IMR-90 (cell line): Measurements from ENCODE around the gene GPRC5C. TPM values are rescaled to one million over a fixed set of nuclear protein-coding genes. Genes with fewer than 3 reads are reported as not detected.

Source experiments
- ATAC-seq: fragments of 200-7000 bp; cut with Tn5 transposase; 2 replicates; pipeline ENCODE4 v1.9.1; 2020; ENCODE audit warnings: low read depth, mild to moderate bottlenecking, moderate library complexity
- BruUV-seq: library from RNA; stranded (reverse); fragments of 400-500 nt; replicated peaks from 2 replicates; lab custom pipeline; 2021; lab: Mats Ljungman, UMichigan
- CTCF ChIA-PET: fragments of 300-600 bp; formaldehyde crosslinking; extraction: SDS; loops from one replicate; lab custom pipeline; 2021; ENCODE audit warnings: antibody characterized with exemption; lab: Yijun Ruan, JAX
- POLR2A ChIA-PET: fragments of 300-600 bp; sonication (Branson Sonifier 250); formaldehyde crosslinking; loops from one replicate; lab custom pipeline; 2022; ENCODE audit warnings: antibody characterized with exemption; ENCODE audit not compliant: unreplicated experiment; lab: Charles Lee
- DNase-seq: peaks from one replicate; pipeline ENCODE4 v3.0.0; 2013
- H2AFZ ChIP-seq: replicated peaks from 2 replicates; pipeline ENCODE3; 2013; ENCODE audit warnings: low read length, mild to moderate bottlenecking; ENCODE audit not compliant: poor library complexity
- H2AK5ac ChIP-seq: 2 replicates; pipeline ENCODE4 v1.6.1; 2013; ENCODE audit warnings: low read depth, low read length, inconsistent platforms
- H2AK9ac ChIP-seq: replicated peaks from 2 replicates; pipeline ENCODE3; 2013; ENCODE audit warnings: mild to moderate bottlenecking, low read depth, low read length, moderate library complexity; ENCODE audit not compliant: poor library complexity
- H2BK120ac ChIP-seq: 2 replicates; pipeline ENCODE4 v1.6.1; 2013; ENCODE audit warnings: low read depth, low read length, inconsistent platforms
- H2BK15ac ChIP-seq: 3 replicates; pipeline ENCODE4 v1.6.1; 2013; ENCODE audit warnings: low read depth, low read length, inconsistent platforms
- H2BK20ac ChIP-seq: 2 replicates; pipeline ENCODE4 v1.6.1; 2013; ENCODE audit warnings: low read depth, mild to moderate bottlenecking, inconsistent platforms, low read length, moderate library complexity
- H2BK5ac ChIP-seq: 2 replicates; pipeline ENCODE4 v1.6.1; 2013; ENCODE audit warnings: mild to moderate bottlenecking, low read depth, low read length, inconsistent platforms; ENCODE audit not compliant: poor library complexity, severe bottlenecking
- H3K14ac ChIP-seq: replicated peaks from 2 replicates; pipeline ENCODE4 v1.6.1; 2013; ENCODE audit warnings: low read depth, low read length, inconsistent platforms
- H3K18ac ChIP-seq: 2 replicates; pipeline ENCODE4 v1.6.1; 2013; ENCODE audit warnings: low read depth, low read length, control low read depth
- H3K23ac ChIP-seq: 2 replicates; pipeline ENCODE4 v1.6.1; 2013; ENCODE audit warnings: low read depth, low read length, inconsistent platforms
- H3K27ac ChIP-seq: 2 replicates; pipeline ENCODE4 v1.5.1; 2013; ENCODE audit warnings: mild to moderate bottlenecking, control low read depth, low read length; ENCODE audit not compliant: insufficient read depth
- H3K27me3 ChIP-seq: 2 replicates; pipeline ENCODE4 v1.6.1; 2013; ENCODE audit warnings: low read length; ENCODE audit not compliant: control insufficient read depth, insufficient read depth
- H3K36me3 ChIP-seq: 2 replicates; pipeline ENCODE4 v1.6.1; 2013; ENCODE audit warnings: low read length, mixed read lengths; ENCODE audit not compliant: control insufficient read depth, insufficient read depth
- H3K4ac ChIP-seq: 2 replicates; pipeline ENCODE4 v1.6.1; 2013; ENCODE audit warnings: low read depth, low read length, inconsistent platforms
- H3K4me1 ChIP-seq: 2 replicates; pipeline ENCODE4 v1.6.1; 2013; ENCODE audit warnings: low read length, mixed read lengths; ENCODE audit not compliant: control insufficient read depth, insufficient read depth
- H3K4me2 ChIP-seq: 2 replicates; pipeline ENCODE4 v1.6.1; 2013; ENCODE audit warnings: low read depth, mild to moderate bottlenecking, control low read depth, low read length, moderate library complexity
- H3K4me3 ChIP-seq: 2 replicates; pipeline ENCODE4 v1.5.1; 2013; ENCODE audit warnings: low read depth, mild to moderate bottlenecking, control low read depth, low read length, moderate library complexity; ENCODE audit not compliant: insufficient read depth
- H3K56ac ChIP-seq: 2 replicates; pipeline ENCODE4 v1.6.1; 2013; ENCODE audit warnings: low read length, inconsistent platforms; ENCODE audit not compliant: insufficient read depth; ENCODE audit errors: extremely low read depth
- H3K79me1 ChIP-seq, 2 experiments: 2 replicates each; pipeline ENCODE4 v1.6.1; 2013; ENCODE audit warnings: low read length in 2 of 2, inconsistent platforms in 1 of 2, low read depth in 1 of 2
- H3K9ac ChIP-seq: 2 replicates; pipeline ENCODE4 v1.6.1; 2013; ENCODE audit warnings: low read depth, low read length, control low read depth
- H3K9me1 ChIP-seq: 2 replicates; pipeline ENCODE4 v1.6.1; 2013; ENCODE audit warnings: low read length, inconsistent platforms; ENCODE audit not compliant: insufficient read depth
- H3K9me3 ChIP-seq: 2 replicates; pipeline ENCODE4 v1.6.1; 2013; ENCODE audit warnings: low read length; ENCODE audit not compliant: control insufficient read depth, insufficient read depth
- H4K20me1 ChIP-seq: 2 replicates; pipeline ENCODE4 v1.6.1; 2013; ENCODE audit warnings: low read length, inconsistent platforms; ENCODE audit not compliant: insufficient read depth
- H4K5ac ChIP-seq: 2 replicates; pipeline ENCODE4 v1.6.1; 2013; ENCODE audit warnings: mild to moderate bottlenecking, low read depth, low read length, control low read depth
- H4K8ac ChIP-seq, 2 experiments: 2 replicates each; pipeline ENCODE4 v1.6.1; 2013; ENCODE audit warnings: low read depth in 2 of 2, low read length in 2 of 2, control low read depth in 1 of 2, inconsistent platforms in 1 of 2
- H4K91ac ChIP-seq: 2 replicates; pipeline ENCODE4 v1.6.1; 2013; ENCODE audit warnings: low read depth, low read length, inconsistent platforms; ENCODE audit not compliant: insufficient read depth
- CEBPB ChIP-seq: IDR thresholded peaks from 2 replicates; pipeline ENCODE4 v1.6.1; 2012; ENCODE audit warnings: low read depth, low read length, improper control_type of control experiment
- CHD1 ChIP-seq: IDR thresholded peaks from 2 replicates; pipeline ENCODE4 v1.6.1; 2012; ENCODE audit warnings: low read depth, low read length, improper control_type of control experiment
- CTCF ChIP-seq: conservative IDR thresholded peaks from 2 replicates; pipeline ENCODE4 v1.5.1; 2012; ENCODE audit warnings: mild to moderate bottlenecking, low read depth, low read length, improper control_type of control experiment
- MXI1 ChIP-seq: IDR thresholded peaks from 2 replicates; pipeline ENCODE4 v1.6.1; 2012; ENCODE audit warnings: low read depth, mild to moderate bottlenecking, low read length, moderate library complexity, borderline replicate concordance
- NFE2L2 ChIP-seq: fragments of 150-350 bp; IDR thresholded peaks from 2 replicates; pipeline ENCODE4 v1.6.1; 2016; ENCODE audit warnings: low read depth, mild to moderate bottlenecking, low read length
- RAD21 ChIP-seq: IDR thresholded peaks from 2 replicates; pipeline ENCODE4 v1.6.1; 2012; ENCODE audit warnings: low read length, improper control_type of control experiment
- RFX5 ChIP-seq: IDR thresholded peaks from 2 replicates; pipeline ENCODE4 v1.8.0; 2012; ENCODE audit warnings: low read depth, mild to moderate bottlenecking, low read length, moderate library complexity
- SMC3 ChIP-seq: fragments of 150-350 bp; IDR thresholded peaks from 2 replicates; pipeline ENCODE4 v1.6.1; 2016; ENCODE audit warnings: low read depth, mild to moderate bottlenecking, antibody characterized with exemption, low read length, moderate library complexity
- WGBS, 2 experiments: methylation state at CpG; one replicate each; pipeline versions ENCODE4 v1.1.5 to v1.1.7; 2013; ENCODE audit warnings: missing lambda C conversion rate in 2 of 2; ENCODE audit not compliant: insufficient read length in 1 of 2; ENCODE audit errors: extremely low coverage in 2 of 2; 5-methylcytosine and 5-hydroxymethylcytosine counted together
- dilution Hi-C: fragments of 300-500 bp; cut with HindIII; formaldehyde crosslinking; loops from one replicate; pipeline ENCODE4 v1.14.3; 2018; ENCODE audit warnings: low sequenced_read_pairs; ENCODE audit not compliant: unreplicated experiment
- in situ Hi-C: fragments of 300-500 bp; cut with MboI; formaldehyde crosslinking; loops from 3 replicates; pipeline ENCODE4 v1.14.3; 2019; ENCODE audit warnings: low sequenced_read_pairs, inconsistent platforms, mixed read lengths
- intact Hi-C: fragments of 100-400 bp; cut with micrococcal nuclease; formaldehyde crosslinking; loops from 2 replicates; pipeline ENCODE4 v1.10.0; 2022
- polyA plus RNA-seq, 3 experiments: library from polyadenylated mRNA; depleted of rRNA; stranded (reverse); fragments of >200 nt; gene quantifications; 2 replicates each; pipeline ENCODE4 v1.2.3, GENCODE V29; 2012; ENCODE audit warnings: low replicate concordance in 1 of 3
- total RNA-seq: library from RNA; depleted of rRNA; stranded (reverse); fragments of >200 nt; gene quantifications from 2 replicates; pipeline ENCODE4 v1.2.3, GENCODE V29; 2012
- TF ChIP-seq, protein P1 (sequence below): fragments of 150-350 bp; IDR thresholded peaks from 2 replicates; pipeline ENCODE4 v1.6.1; 2016; ENCODE audit warnings: low read depth, mild to moderate bottlenecking, low read length, moderate library complexity, borderline replicate concordance

The GPRC5C gene
- total and polyA plus RNA-seq, 2 of the 4 experiments (the other 2 are of a cell fraction), result not detected

GRCh38 chr17:74484066-74484465 lies 52.2 kb downstream of the GPRC5C start:
- Histone ChIP-seq H3K36me3 (no peaks in the 10 kb centered on the region), H3K4me3 (no peak overlapping the region), H4K91ac (no peak overlapping the region), H3K27ac (no peak overlapping the region), H3K27me3 (no peaks in the 10 kb centered on the region), H3K79me1 (no peaks in the 10 kb centered on the region), H2BK20ac (no peak overlapping the region), H2AK9ac (no peak overlapping the region), H2AK5ac (no peak overlapping the region), H2AFZ (no peak overlapping the region), H3K9ac (no peak overlapping the region), H3K4me1 (no peaks in the 10 kb centered on the region), H2BK15ac (no peak overlapping the region), H3K4ac (no peak overlapping the region), H3K14ac (no peak overlapping the region), H4K5ac (no peak overlapping the region), H3K23ac (no peak overlapping the region), H3K56ac (no peak overlapping the region), H3K9me3 (peaks cover 11% of the 10 kb centered on the region), H3K18ac (no peak overlapping the region), H2BK5ac (no peak overlapping the region), H4K8ac (no peak overlapping the region), H2BK120ac (no peak overlapping the region), H3K4me2 (no peak overlapping the region), H3K9me1 (no peaks in the 10 kb centered on the region), H4K20me1 (no peaks in the 10 kb centered on the region)
- in situ Hi-C loops, result no loop called here
- no peak for DNase-seq
- WGBS, 2 experiments, result no CpG with 5 or more reads among the region's 9 CpGs
- ATAC-seq, result no peak
- CTCF ChIA-PET, result no interaction called here
- intact Hi-C loops, result no loop called here
- no peak for TF ChIP-seq MXI1
- TF ChIP-seq RFX5, result no peak
- TF ChIP-seq RAD21, result no peak
- no peak for TF ChIP-seq CHD1
- TF ChIP-seq CEBPB, result no peak
- TF ChIP-seq CTCF, result no peak
- no peak for TF ChIP-seq NFE2L2
- TF ChIP-seq, protein P1, sequence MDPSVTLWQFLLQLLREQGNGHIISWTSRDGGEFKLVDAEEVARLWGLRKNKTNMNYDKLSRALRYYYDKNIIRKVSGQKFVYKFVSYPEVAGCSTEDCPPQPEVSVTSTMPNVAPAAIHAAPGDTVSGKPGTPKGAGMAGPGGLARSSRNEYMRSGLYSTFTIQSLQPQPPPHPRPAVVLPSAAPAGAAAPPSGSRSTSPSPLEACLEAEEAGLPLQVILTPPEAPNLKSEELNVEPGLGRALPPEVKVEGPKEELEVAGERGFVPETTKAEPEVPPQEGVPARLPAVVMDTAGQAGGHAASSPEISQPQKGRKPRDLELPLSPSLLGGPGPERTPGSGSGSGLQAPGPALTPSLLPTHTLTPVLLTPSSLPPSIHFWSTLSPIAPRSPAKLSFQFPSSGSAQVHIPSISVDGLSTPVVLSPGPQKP, result no peak
- no peak for TF ChIP-seq SMC3
- BruUV-seq, result no TSS peak
- dilution Hi-C loops, result no loop called here
- POLR2A ChIA-PET, result no interaction called here
